KOPT-K1 (cell line): Measurements from ENCODE around the gene APBA2.
"Not testable (repeated sequence)": the region's sequence is repeated elsewhere in the genome, so short reads cannot be mapped to it uniquely, and the experiment has no call there.

Source experiments
- H3K27ac ChIP-seq: fragments of 200-600 bp; sonication (generic); 2 replicates; pipeline ENCODE4 v1.5.1; 2016; ENCODE audit warnings: antibody characterized with exemption, mild to moderate bottlenecking, low read depth, low read length; ENCODE audit not compliant: poor library complexity, severe bottlenecking
- H3K36me3 ChIP-seq: fragments of 200-600 bp; sonication (generic); 2 replicates; pipeline ENCODE4 v1.5.1; 2017; ENCODE audit warnings: antibody characterized with exemption, mild to moderate bottlenecking, low read length, moderate library complexity; ENCODE audit not compliant: insufficient read depth
- H3K9me3 ChIP-seq: fragments of 200-600 bp; sonication (generic); 2 replicates; pipeline ENCODE4 v1.5.1; 2017; ENCODE audit warnings: antibody characterized with exemption, low read length, mild to moderate bottlenecking; ENCODE audit not compliant: insufficient read depth, poor library complexity, severe bottlenecking

APBA2 gene

DNA sequence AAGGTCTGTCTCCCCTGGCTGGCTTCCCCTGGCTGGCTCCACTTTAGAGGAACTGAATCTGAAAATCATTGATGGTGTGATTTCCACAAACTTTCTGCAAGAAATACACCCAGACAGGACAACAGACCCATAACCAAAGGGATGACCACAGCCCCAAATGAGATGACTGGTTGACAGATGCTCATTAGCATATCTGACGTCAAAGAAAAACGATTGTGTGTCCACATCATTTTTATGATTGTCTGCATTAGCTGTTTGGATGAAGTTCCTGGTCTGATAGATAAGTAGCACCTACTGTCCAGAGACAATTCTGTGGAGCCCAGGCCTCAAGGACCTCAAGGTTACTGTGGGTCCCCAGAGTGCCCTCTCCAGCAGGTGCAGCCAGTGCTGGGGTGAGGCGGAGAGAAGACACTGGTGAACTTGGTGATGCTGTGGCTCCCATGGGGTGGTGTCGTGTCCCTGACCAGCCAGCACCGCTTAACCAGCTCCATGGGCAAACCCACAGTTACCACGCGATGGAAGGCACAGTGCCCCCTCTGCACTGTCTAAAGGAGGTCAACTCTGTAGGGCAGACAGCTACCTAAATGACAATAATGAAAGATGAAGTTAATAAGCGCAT, 256.5 kb downstream of the APBA2 start:
- Histone ChIP-seq H3K27ac (no peak overlapping the region), H3K36me3 (no peaks in the 10 kb centered on the region), H3K9me3 (no peaks in the 10 kb centered on the region)

DNA sequence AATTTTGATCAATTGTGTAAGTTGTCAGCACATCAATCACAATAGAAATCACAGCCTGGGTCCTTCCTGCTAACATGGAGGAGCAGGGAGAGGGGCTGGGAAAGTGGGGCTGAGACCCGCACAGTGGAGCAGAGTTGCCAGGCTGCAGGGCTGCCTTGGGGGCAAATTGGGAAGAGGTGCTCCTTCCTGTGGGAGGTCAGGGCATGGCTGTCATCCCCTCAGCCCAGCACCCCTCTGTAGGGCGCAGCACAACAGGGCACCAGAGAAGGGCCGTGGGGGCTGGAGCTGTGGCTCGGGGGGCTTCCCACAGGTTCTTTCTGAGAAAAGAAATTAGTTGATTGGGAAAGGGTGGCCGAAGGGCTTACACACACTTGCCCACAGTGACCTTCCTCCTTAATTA, 257.5 kb downstream of the APBA2 start:
- Histone ChIP-seq H3K9me3 (no peaks in the 10 kb centered on the region), H3K36me3 (no peaks in the 10 kb centered on the region), H3K27ac (no peak overlapping the region)

DNA sequence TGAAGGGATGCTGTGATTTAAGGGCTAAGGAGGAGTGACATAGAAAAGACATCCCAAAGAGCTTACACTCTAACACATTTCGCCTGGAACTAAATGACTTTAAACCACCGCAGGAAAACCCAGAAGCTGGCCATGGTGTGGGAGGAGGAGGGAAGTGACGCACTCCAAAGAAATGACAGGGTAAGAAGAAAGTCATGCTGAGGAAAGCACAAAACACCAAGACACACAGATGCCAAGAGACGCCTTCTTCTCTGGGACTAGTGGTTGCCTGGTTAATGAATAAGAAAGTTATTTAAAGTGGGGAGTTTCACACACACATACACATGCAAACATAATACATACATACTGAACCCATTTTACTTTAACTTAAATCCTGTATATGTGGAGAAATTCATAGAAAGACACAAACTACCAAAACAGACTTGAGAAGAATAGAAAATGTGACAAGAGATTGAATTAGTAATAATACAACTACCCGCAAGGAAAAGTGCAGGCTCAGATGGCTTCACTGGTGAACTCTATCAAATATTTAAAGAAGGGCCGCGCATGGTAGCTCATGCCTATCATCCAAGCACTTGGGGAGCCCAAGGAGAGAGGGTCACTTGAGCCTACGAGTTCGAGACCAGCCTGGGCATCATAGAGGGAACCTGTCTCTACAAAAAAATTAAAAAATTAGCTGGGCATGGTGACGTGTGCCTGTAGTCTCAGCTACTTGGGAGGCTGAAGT, 258.3 kb downstream of the APBA2 start:
- no peaks in the 10 kb centered on the region for H3K9me3 ChIP-seq
- no peak overlapping the region for H3K27ac ChIP-seq
- H3K36me3 ChIP-seq: no peaks in the 10 kb centered on the region

DNA sequence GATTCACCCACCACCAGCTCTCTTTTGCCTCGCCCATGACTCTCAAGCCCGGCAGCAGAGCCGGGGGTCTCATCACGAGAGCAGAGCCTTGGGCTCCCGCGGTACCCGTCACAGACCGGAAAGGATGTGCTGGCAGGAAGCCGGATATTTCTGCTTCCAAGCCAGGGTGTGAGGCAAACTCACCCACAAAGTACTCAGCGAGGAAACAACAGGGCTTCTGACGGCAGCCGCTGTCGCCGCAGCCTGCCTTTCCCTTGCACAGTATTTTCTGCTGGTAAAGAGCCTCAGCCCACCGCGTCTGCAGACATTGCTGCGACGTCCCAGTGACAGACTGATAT, 263.9 kb downstream of the APBA2 start:
- Histone ChIP-seq H3K27ac (no peak overlapping the region), H3K9me3 (peaks cover 6% of the 10 kb centered on the region)

DNA sequence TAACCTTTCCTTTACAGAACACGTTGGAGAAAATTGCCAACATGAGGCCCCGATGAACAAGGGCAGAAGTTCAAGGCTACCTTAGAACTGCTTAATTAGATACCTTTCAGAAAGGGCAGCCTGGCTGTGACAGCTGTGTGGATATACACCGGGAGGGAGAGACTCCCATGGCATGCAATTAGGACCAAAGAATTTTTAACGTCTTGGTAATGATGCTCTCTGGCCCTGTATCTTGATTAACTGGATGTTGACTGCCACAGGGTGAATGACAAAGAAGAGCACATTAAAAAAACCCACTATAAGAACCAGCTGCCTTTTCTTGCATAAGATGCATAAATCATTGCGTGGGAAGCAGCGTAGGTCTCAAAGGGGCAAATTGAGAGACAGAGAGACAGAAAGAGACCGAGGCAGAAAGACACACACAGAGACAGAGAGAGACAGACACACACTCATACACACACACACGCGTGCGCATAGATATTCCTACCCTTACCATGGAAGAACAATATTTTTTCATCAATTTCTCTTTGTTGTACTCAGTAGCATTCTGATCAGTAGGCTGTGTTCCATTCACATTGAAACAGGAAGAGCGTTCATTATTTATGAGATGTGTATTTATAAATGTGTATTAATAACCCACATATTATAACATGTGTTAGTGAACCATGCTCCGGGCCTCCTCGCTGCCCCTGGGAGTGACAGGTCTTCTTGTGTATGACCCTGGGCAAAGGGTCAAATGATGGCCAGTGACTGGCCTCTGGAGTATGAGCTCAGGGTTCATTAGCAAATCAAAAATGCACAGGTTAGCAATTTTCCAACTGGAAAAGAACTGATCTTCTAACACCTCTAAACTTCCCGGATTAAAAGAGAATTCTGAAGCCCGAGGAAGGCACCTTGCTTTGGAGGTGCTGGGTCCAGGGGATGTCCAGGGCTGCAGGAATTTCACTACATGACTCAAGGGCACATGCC, 265.0 kb downstream of the APBA2 start:
- Histone ChIP-seq H3K27ac (no peak overlapping the region), H3K9me3 (peaks cover 6% of the 10 kb centered on the region), H3K36me3 (no peaks in the 10 kb centered on the region)

More for the DNA sequence above, 263.9 kb downstream of the APBA2 start:
- H3K36me3 ChIP-seq: no peaks in the 10 kb centered on the region

DNA sequence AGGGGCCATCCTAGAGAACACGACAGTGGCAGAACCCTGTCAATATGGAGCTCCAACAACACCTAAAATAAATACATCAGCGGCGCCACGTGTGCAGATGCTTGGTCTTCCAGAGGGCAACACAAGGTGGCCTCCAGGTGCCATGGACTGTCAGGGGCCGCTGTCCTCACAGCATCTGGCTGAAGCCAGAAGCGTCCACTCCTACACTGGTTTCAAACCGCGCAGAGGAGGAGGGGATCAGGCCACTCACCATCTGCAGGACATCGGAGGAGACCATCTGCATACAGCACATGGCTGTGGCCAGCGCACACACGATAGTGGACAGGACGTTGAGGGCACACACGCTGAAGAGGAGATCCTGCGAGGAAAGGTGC, 265.7 kb downstream of the APBA2 start:
- Histone ChIP-seq H3K9me3 (peaks cover 6% of the 10 kb centered on the region), H3K36me3 (no peaks in the 10 kb centered on the region), H3K27ac (no peak overlapping the region)

DNA sequence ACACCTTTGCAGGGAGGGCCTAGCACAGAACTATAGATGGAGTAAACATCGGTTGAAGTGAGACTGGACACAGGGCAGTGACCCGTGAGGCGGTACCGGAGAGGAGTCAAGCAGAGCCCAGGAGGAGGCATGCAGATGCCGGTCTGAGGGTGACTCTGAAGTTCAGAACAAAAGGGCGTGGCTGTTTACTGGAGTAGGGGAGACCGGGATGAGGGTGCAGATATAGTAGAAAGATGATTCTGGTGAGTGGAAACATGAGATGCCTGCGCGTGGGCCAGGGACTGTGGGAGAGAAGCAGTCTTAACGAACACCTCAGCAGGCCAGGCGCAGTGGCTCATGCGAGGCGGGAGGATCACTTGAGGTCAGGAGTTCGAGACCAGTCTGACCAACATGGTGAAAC, 270.7 kb downstream of the APBA2 start:
- Histone ChIP-seq H3K9me3 (peaks cover 12% of the 10 kb centered on the region), H3K36me3 (no peaks in the 10 kb centered on the region), H3K27ac (no peak overlapping the region)

DNA sequence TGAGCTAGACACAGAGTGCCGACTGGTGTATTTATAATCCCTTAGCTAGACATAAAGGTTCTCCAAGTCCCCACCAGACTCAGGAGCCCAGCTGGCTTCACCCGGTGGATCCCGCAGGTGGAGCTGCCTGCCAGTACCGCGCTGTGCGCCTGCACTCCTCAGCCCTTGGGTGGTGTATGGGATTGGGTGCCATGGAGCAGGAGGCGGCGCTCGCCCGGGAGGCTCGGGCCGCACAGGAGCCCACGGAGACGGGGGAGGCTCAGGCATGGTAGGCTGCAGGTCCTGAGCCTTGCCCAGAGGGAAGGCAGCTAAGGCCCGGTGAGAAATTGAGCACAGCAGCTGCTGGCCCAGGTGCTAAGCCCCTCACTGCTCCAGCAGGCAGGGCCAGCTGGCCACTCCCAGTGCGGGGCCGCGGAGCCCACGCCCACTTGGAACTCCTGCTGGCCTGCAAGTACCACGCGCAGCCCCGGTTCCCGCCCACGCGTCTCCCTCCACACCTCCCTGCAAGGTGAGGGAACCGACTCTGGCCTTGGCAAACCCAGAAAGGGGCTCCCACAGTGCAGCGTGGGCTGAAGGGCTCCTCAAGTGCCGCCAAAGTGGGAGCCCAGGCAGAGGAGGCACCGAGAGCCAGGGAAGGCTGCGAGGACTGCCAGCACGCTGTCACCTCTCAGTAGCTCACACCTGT, 274.1 kb downstream of the APBA2 start:
- Histone ChIP-seq H3K27ac (no peak overlapping the region), H3K36me3 (no peaks in the 10 kb centered on the region), H3K9me3 (peaks cover 12% of the 10 kb centered on the region)

DNA sequence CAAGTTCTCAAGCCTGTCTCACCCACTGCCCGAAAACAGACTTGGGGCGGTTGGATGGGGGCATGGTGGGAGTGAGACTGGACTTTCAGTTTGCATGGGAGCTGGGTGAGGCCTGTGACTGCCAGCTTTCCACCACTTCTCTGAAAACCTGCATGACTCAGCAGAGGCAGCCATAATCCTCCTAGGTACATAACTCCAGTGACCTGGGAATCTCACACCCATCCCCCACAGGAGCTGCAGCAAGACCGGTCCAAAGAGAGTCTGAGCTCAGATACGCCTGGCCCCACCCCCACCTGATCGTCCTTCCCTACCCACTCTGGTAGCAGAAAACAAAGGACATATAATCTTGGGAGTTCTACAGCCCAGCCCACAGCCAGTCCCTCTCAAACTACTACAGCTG, 276.6 kb downstream of the APBA2 start:
- no peak overlapping the region for H3K27ac ChIP-seq
- peaks cover 12% of the 10 kb centered on the region for H3K9me3 ChIP-seq
- no peaks in the 10 kb centered on the region for H3K36me3 ChIP-seq

DNA sequence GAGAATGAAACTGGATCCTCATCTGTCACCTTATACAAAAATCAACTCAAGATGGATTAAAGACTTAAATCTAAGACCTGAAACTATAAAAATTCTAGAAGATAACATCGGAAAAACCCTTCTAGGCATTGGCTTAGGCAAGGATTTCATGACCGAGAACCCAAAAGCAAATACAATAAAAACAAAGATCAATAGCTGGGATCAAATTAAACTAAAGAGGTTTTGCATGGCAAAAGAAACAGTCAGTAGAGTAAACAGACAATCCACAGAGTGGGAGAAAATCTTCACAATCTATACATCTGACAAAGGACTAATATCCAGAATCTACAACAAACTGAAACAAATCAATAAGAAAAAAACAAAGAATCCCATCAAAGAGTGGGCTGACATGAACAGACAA, 281.3 kb downstream of the APBA2 start:
- not testable (repeated sequence) for H3K36me3 ChIP-seq, H3K27ac ChIP-seq, H3K9me3 ChIP-seq
